CD4-positive, alpha-beta T cell treated with Interleukin-4 for 4 hours (primary cell): ENCODE data around the gene MPND.
A peak's percentile ranks its signal among the peaks of the same experiment; 100 is the strongest.

ENCODE experiments used
- DNase-seq: peaks from one replicate; pipeline ENCODE4 v3.0.0-alpha.2; 2020

The MPND gene

DNA sequence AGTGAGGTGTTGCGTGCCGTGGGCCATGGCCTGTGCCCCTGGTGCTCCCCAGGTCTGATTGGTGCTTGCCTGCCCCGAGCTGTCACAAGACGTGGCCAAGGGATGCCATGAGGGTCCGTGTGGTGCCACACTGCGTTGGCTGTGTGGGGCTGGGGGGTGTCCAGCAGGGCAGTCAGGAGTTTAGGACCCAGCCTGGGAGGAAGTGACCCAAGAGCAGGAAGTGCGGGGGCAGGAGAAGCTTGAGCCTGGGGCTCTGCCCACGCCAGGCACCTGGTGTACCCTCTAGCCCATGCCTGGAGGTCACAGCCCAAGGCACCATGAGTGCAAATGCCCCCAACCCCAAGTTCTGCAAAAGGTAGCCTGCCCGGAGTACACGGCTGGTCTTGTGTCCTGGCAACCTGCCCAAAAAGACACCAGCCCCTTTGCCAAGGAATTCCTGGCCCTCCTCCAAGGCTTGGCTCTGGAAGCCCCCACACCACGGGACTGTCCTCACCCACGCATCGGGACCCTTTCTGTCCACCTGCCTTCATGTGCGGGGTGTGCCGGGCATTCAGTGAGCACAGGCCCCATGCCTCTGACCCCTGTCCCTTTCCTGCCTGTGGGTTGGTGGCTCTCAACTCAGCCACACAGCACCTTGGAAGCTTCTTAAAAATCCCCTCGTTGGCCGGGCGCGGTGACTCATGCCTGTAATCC lies 24.9 kb downstream of the MPND start:
- peak; percentile 3 for DNase-seq

DNA sequence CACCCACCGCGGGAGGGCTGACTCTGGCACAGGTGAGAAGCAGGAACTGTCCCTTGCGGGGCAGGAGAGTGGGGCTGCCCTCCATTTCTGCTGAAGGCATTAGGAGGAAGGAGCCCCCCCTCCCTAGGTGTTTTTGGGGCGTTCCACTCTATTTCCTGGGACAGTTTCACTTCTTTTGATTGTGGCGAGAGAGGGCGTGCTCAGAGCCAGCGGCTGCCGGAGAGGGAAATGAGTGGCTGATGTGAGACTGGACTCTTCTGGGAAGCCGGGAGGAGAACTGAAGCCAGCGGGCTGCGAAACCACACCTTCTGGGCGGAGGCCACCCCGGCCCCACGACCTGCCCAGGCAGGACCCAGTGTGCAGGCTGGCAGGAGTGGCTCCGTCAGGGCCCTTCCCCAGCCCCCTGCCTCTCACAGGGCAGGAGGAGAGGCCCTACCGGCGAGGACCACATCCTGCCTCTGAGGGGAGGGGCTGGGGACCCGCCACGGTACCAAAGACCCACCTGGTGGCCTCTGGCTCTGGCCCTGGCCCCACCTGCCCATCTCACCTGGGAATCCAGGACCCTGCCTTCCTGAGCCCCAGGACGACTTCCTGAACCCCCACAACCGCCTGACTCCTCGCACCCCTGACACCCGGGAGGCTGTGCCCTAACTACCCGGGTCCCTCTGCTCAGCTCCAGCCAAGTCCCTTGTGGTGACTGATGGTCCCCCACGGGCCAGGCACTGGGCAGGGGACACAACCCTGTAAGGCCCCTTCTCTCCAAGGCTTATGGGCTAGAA lies 25.9 kb downstream of the MPND start:
- peak; percentile 78 for DNase-seq

DNA sequence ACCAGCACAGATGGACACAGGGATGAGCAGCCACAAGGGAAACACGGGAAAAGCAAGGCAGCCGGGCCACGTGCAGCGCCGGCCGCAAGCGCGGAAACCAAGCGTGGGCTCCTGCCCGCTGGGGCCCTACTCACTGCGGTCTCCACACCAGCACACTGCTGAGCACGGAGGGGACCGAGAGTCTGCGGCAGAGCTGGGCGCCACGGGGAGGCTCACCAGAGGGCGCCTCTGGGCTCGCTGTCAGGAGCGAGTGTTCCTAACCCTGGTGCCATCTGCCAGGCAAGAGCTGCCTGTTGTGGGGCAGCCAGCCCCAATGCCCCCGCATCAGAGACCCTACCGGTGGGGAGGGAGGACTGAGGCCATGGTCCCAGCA lies 26.5 kb downstream of the MPND start:
- peak; percentile 68 for DNase-seq

DNA sequence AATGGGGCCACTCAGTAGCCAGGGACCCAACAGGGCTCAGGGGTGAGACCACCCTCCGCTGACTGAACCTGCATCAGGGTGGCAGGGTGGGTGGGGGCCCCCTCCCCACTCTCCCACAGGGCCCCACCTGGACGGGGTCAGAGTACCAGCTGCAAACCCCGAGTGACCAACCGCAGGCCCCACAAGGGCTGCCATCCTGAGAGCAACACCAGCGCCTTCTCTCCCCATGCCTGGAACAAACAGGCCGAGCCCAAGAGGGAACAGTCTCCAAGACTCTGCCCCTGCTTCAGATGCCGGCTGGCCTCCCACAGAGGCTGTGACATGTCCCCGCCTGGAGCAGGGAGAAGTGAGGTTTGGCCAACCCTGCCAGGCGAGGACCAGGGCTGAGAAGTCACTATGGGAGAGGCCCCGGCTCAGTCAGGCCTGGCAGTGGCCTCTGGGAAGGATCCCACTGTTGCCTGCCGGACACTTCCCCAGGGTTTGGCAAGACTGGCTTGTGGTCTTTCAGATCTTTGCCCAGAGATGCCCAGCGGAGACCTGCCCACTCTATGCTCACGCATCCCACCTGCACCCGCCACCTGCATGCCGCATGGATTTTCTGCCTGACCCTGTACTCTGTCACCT lies 27.2 kb downstream of the MPND start:
- no peak for DNase-seq

DNA sequence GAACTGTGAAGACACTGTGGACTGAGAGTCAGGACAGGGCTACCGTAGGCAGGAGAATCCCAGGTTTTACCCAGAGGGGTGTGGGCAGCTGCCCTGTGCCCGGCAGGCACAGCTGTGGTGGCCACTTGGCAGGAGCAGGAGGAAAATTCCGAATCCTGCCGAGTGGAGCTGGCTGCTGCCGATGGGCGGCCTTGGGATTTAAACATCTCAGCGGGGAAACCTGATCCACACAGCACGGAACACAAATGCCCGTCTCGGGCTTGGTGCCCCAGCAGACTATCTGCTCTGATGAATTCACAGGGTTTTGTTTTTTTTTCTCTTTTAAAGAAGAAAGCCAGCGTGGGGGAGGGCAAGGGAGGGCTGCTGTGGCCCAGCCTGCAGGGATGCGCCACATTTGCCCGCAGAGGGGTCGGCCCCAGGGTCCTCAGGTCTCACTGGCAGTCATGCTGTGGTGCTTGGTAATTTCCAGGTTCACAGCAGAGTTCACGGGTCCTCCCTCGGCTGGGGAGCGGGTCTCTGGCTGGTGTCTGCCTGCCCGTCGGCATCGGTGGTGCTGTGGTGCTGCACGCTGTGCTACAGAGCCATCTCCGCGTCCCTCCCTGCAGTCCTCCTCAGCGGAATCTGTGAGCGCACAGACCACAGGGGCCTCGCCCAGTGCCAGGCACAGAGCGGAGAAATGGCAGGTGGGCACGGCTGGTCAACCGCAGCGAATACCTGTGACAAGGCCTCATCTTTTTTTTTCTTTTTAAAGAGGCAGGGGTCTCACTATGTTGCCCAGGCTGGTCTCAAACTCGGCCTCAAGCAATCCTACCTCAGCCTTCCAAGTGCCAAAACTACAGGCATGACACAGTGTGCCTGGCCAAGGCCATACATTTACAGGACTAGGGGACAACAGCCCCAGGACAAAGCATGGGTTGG lies 28.1 kb downstream of the MPND start:
- no peak for DNase-seq

DNA sequence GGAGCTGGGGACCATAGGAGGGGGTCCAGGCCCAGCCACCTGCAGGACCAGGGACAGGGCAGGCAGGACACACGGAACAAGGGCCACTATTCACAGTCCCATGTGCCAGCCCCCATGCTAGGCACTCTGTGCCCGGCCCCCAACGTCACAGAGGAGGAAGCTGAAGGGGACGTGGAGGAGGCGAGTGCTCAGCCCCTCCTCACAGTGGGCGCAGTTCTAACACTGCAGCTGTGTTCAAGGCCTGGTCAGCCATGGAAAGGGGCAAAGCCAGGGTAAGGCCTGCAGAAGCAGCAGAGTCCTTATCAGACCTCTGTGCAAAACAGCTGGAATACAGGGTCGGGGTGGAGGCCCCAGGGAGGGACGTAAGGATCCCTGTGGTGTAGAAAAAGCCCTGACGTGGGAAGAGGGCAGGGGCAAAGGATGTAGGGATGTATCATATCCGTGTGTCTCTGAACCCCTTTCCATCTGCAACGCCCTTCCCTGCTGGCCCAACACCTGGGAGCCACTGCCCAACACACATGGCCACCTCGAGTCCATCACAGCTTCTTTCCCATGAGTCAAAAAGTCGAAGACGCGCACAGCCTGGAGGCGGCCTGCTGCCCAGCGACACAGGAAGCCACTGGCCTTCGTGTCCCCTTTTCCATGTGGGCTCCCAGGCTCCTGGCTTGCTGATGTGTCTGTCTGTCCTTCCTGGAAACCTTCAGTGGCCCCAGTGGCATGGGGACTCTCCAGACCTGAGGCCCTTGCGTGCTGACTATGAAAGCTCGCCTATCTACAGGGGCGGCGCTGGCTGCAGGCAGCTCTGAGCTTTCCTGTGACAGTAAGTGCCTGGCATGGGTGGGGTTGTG lies 29.0 kb downstream of the MPND start:
- no peak for DNase-seq

DNA sequence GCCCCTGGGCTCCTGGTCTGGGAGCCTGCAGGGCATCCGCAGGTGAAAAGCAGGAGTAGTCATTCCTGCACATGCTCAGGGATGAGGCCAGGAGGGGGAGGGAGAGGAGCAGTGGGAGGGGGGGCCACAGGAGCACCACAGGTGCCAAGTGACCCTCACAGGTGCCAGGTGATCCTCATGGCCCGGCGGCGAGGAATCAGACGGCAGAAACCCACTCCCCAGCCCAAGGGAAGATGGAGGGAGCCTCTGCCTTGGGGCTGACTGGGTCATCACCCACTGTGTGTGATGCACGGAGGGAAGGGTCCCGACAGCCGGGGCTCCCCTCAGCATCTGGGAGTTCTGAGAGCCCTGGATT lies 29.6 kb downstream of the MPND start:
- DNase-seq = no peak

DNA sequence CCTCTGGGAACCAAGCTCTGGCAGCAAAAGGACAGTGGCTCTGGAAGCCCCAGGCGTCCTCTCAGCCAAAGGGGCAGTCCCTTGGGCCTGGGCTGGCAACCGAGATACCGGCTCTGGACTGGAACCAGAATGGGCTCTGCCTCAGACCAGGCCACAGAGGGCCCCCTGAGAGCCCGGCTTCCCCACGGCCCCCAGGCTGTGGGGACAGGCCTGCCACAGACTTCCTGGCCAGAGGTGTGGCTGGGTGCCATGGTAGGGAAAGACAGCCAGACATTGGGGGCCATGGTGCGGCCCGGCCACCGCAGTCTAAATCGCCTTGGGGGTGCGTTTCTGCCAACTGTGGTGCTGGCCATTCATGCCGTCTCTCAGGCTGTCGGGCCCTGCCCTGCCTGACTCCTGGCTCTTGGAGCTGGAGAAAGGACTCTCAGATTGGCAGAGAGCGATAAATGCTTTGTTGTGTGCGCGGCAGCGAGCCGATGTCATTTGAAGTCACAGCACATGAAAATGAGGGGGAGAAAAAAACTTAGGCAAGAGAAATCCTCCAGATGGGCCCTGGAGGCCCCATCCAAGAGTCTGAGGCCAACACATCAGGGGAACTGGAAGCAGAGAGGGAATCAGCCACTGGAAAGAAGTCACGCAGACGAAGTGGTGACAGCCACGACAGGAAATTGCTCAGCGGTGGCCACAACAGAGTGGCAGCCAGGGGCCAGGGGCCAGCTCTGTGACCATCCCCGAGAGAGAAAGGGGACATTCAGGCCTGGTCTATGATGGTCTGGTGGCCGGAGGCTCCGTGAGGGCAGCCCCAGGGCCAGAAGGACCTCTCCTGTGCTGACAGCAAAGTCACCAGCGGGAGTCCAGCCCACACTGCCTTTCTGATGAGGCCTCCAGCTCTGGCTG lies 30.5 kb downstream of the MPND start:
- no peak for DNase-seq

DNA sequence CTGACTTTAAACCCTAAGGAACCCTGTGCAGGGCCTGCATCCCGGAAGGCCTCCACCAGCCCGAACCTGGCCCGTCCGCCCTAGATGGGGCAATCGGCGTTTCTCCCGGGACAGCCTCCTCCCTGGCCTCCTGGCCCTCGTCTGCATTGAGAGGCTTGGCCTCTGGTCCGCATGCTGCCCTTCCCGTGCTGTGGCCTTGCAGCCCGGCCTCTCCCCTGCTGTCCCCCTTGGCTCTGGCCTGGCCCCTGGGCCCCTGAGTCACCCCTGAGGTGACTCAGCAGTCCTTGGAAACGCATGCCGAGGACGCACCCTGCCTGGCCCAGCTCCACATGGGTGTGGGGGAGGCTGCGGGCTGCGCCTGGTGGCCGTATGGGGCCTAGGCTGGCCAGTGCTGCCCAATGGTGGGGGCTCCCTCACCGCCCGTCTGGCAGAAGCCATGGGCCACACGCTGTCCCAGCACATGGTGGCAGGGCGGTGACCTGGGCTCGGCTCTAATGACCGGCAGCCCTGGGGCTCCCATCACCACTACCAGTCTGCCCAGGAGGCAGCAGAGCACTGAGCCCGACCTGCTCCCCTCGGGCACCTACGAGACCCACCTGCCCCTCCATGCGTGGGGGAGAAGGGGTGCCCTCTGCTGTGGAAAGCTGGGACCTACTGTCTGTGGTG lies 31.3 kb downstream of the MPND start:
- no peak for DNase-seq

DNA sequence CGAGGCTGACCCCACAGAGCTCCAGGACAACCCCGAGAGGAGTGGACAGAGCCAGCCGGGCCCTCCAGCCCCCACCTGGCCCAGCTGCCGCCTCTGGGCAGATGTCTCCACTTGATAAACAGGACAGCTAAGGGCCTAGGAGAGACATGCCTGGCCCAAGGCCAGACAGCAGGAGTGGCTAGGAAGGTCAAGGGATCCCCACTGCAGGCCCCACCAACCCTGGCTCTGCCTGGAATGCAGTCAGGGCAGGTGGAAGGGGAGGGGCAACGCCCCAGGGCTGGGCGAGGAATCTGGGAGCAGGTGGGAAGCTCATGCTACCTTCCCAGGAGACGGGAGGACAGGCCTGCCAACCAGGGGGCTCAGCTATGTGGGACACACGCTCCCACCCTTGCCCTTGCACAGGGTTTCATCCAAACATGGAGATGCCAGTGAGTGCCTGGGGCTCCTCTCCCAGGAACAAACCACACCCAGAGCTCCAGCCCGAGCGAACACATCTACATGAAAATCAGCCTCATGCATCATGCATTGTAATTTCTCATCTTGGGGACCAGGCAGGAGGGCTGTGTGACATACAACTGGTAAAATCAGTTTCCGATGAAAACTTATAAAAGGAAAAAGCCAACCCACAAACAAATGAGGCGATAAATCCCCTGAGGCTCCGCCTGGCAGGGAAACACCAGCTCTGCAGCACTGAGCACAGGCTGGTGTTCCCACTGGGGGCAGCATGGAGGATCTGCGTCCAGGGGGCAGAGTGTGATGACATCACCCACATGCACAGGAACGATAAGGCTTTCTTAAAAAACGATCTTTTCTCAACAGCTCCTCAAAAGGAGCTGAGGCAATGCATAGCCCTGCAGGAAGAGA lies 32.0 kb downstream of the MPND start:
- DNase-seq = no peak

DNA sequence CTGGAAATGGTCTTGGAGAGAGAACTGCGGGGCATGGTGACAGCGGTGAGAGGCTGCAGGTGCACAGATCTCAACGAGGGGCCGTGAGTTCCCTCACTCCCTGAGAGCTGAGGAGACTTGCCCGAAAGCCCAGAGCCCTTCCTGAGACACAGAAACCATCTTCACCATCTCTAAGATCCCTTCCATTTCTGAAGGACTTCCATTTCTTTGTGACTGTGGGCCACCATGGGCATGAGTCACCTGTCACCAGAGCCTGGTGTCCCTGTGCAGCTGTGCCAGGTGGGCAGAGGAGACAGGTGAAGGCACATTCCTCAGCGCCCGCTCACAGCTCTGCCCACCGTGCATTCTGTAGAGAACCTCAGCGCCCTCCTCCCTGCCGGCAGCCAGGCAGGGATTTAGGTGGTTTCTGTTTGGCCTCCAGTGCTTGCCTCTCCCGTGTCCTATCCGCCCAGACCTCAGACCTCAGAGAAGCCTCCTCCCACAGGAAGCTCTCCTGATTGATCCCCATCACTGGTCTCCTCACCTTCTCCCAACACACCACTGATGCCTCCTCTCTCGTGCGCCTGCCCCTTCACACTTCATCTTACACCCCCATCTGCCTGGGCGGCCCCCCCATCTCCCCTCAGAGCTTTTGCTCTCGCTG lies 32.8 kb downstream of the MPND start:
- DNase-seq = no peak

DNA sequence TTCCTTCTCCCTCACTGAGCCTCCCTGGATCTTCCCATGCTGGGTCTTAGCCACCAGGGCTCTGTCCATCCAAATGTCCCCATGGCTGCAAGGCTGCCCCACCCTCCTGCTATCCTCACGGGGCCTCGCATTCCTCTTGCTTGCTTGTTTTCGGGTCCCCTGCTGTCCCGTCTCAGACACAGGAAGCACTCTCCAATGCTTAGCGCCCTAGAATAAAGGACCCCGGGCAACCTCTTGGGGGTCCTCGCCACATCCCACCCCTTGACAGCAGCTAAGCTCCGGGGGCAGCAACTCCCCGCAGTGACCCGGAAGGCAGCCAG lies 33.3 kb downstream of the MPND start:
- DNase-seq = no peak

DNA sequence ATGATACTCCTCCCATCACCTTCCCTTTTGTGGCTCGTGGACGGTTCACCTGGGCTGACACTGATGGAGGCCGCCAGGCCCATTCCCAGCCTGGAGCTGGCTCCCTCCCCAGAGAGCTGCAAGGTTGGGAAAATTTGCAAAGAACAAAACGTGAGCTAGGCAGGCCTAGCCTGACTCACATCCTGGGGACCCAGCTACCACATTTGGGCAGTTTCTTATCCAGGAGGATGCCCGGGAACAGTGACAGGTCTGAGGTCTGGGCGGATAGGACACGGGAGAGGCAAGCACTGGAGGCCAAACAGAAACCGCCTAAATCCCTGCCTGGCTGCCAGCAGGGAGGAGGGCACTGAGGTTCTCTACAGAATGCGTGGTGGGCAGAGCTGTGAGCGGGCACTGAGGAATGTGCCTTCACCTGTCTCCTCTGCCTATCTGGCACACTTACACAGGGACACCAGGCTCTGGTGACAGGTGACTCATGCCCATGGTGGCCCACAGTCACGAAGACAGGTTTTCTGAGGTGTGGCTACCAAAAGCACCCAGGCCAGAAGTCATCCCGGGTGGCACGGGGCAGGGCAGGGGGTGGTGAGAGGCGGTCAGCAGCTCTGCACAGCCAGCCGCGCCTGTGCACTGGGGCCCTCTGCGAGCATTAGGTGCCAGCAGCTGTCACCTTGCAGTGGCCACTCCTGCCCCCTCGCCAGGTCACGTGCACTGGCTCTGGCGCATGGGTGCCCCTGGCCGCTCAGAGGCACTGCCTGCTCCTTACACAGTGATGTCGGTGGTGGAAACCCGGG lies 33.8 kb downstream of the MPND start:
- DNase-seq = no peak

DNA sequence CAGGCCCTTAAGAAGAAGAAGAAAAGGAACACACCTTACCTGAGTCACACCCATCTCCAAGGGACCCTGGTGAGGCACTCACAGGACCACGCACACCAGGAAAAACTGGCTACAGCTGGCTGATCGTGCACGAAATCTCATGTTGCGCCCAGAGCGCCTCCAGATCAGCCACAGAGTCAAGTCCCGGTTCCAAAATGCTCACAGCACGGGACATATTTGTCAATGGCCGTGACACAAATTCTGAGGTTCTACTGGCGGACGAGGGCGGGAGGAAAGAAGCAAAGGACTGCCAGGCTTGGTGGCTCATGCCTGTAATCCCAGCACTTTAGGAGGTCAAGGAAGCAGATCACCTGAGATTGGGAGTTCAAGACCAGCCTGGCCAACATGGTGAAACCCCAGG lies 35.5 kb downstream of the MPND start:
- DNase-seq = no peak

DNA sequence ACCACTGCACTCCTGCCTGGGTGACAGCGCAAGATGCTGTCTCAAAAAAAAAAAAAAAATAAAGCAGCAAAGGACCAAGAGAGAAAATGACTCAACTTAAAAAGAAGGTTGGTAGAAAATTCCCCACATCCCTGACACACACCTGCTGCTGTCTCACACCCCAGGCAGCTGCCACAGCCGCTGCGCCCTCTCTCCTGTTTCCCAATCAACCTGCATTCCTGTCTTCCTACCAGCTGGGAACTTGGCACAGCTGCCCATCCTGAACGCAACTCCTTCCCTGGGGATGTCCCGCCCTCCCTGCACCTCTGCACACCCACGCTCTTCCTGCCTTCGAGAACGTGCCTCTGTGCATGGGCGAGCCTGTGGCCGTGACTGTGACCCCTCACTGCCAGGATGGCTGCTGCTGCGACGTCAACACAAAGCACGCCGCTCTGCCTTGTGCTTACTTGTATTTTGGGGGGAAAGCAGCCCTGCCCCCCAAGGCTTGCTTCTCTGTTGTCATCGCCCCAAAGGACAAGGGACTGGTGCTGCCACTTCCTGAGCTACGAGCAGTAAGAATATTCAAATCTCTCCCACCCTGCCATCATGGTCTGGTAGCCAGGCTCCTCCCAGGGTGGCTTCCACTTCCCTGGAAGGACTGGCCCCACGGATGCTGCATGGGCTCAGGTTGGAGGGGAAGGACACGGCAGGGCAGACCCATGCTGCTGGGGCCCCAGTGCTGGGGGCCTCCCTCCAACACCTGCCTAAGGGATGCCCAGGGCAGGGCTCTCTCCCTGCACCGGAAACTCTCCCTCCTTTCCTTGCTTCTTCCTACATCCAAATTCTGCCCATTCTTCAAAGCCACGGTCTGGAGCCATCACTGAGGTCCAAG lies 36.3 kb downstream of the MPND start:
- DNase-seq = peak; percentile 50

DNA sequence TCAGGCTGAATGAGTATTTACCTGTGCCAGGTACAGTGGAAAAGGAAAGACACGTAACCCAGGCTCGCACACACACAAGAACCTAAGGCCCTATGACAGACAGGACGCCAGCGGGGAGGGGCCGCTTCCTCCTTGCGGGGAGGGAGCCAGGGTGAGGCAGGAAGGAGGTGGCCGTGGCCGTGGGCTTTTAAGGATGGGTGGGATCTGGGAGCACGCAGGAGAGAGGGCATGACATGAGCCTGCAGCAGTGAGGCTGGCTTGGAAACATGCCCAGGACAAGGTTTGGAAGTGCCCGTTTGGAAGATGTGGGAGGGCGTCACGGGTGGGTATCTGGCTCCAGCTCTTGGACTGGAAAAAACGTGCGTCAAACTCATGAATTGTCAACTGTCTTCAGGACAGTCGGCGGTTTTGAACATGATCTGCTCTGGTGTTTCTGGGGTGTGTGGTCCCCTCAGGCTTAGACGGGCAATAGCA lies 36.9 kb downstream of the MPND start:
- peak; percentile 60 for DNase-seq
